Measurements from ENCODE around the gene KCNAB2. TPM values are rescaled to one million over a fixed set of nuclear protein-coding genes. Genes with fewer than 3 reads are reported as not detected.

KCNAB2 gene
- total RNA-seq, 1 donor from 2014 or later, result 2.2 TPM

- Histone ChIP-seq H3K79me2 (ENCODE audit: low read depth) (no peaks in the 10 kb centered on the region), H3K27me3 (peaks cover 17% of the 10 kb centered on the region), H3K9ac (no peak overlapping the region), H3K4me3 (no peak overlapping the region), H3K4me2 (no peak overlapping the region), H3K9me3 (ENCODE audit: low read depth) (no peaks in the 10 kb centered on the region), H4K20me1 (ENCODE audit: low read depth) (no peaks in the 10 kb centered on the region), H3K4me1 (peaks cover 15% of the 10 kb centered on the region), H3K27ac (no peak overlapping the region), H2AFZ (replicated peaks) (no peak overlapping the region), H3K36me3 (no peaks in the 10 kb centered on the region), H3F3A (ENCODE audit: low read depth) (peaks cover 6% of the 10 kb centered on the region)
- H3K4me3 Mint-ChIP-seq, result no peak overlapping the region
- H3K9me3 Mint-ChIP-seq, result no peaks in the 10 kb centered on the region
- TF ChIP-seq EZH2 (IDR thresholded peaks at IDR 0.05) (no peak), CTCF (IDR thresholded peaks at IDR 0.05) (no peak)
- no peaks in the 10 kb centered on the region for H3K36me3 Mint-ChIP-seq
- DNase-seq (ENCODE audit: low spot score), result no peak
- peaks cover 10% of the 10 kb centered on the region for H3K27me3 Mint-ChIP-seq (ENCODE audit: insufficient read depth, low read depth)
- H3K4me1 Mint-ChIP-seq, result peaks cover 16% of the 10 kb centered on the region
- H3K27ac Mint-ChIP-seq, result no peak overlapping the region
Observed at GRCh38 chr1:6143395-6143794, 97.7 kb downstream of the KCNAB2 start.

- H3K27me3 Mint-ChIP-seq (ENCODE audit: insufficient read depth, low read depth), result peaks cover 11% of the 10 kb centered on the region
- no peak overlapping the region for H3K9ac ChIP-seq
Observed at GRCh38 chr1:6144175-6144574, 98.5 kb downstream of the KCNAB2 start.

GRCh38 chr1:6144647-6145395 lies 99.1 kb downstream of the KCNAB2 start:
- peak; percentile 61 for DNase-seq (ENCODE audit: low spot score)
- Histone ChIP-seq H4K20me1 (ENCODE audit: low read depth) (no peaks in the 10 kb centered on the region), H3K9me3 (ENCODE audit: low read depth) (no peaks in the 10 kb centered on the region), H3K4me3 (no peak overlapping the region), H3K27ac (no peak overlapping the region), H3K4me2 (no peak overlapping the region), H3K9ac (no peak overlapping the region), H3K4me1 (peaks cover 15% of the 10 kb centered on the region), H3F3A (ENCODE audit: low read depth) (peaks cover 7% of the 10 kb centered on the region), H3K27me3 (peaks cover 31% of the 10 kb centered on the region), H3K36me3 (no peaks in the 10 kb centered on the region), H2AFZ (replicated peaks) (no peak overlapping the region), H3K79me2 (ENCODE audit: low read depth) (no peaks in the 10 kb centered on the region)
- Mint-ChIP-seq H3K27me3 (ENCODE audit: insufficient read depth, low read depth) (peaks cover 11% of the 10 kb centered on the region), H3K4me1 (peaks cover 17% of the 10 kb centered on the region), H3K27ac (peak overlapping the region; percentile 10), H3K9me3 (no peaks in the 10 kb centered on the region), H3K36me3 (no peaks in the 10 kb centered on the region), H3K4me3 (no peak overlapping the region)
- TF ChIP-seq EZH2 (IDR thresholded peaks at IDR 0.05), result no peak
- no peak for TF ChIP-seq EZH2phosphoT487 (IDR thresholded peaks at IDR 0.05)
- no peak for TF ChIP-seq CTCF (IDR thresholded peaks at IDR 0.05)

More at GRCh38 chr1:6144175-6144574, 98.5 kb downstream of the KCNAB2 start:
- no peaks in the 10 kb centered on the region for H4K20me1 ChIP-seq (ENCODE audit: low read depth)
- no peaks in the 10 kb centered on the region for H3K9me3 ChIP-seq (ENCODE audit: low read depth)
- peaks cover 24% of the 10 kb centered on the region for H3K27me3 ChIP-seq
- no peak overlapping the region for H2AFZ ChIP-seq (replicated peaks)
- peaks cover 17% of the 10 kb centered on the region for H3K4me1 Mint-ChIP-seq
- H3K79me2 ChIP-seq (ENCODE audit: low read depth), result no peaks in the 10 kb centered on the region
- H3K27ac Mint-ChIP-seq, result peak overlapping the region; percentile 42
- H3F3A ChIP-seq (ENCODE audit: low read depth), result peaks cover 7% of the 10 kb centered on the region
- H3K4me1 ChIP-seq, result peaks cover 15% of the 10 kb centered on the region
- TF ChIP-seq EZH2 (IDR thresholded peaks at IDR 0.05), result no peak
- TF ChIP-seq CTCF (IDR thresholded peaks at IDR 0.05), result no peak
- TF ChIP-seq EZH2phosphoT487 (IDR thresholded peaks at IDR 0.05), result no peak
- H3K4me3 ChIP-seq, result no peak overlapping the region
- no peaks in the 10 kb centered on the region for H3K36me3 Mint-ChIP-seq
- H3K4me2 ChIP-seq, result no peak overlapping the region
- no peak overlapping the region for H3K4me3 Mint-ChIP-seq
- no peak for DNase-seq (ENCODE audit: low spot score)
- no peaks in the 10 kb centered on the region for H3K36me3 ChIP-seq
- H3K27ac ChIP-seq, result no peak overlapping the region
- no peaks in the 10 kb centered on the region for H3K9me3 Mint-ChIP-seq
